DOHH2 (cell line): Measurements from ENCODE around the gene LANCL3.

Source experiments
- H3F3A ChIP-seq: fragments of 200-600 bp; sonication (generic), shearing (Covaris generic); 2 replicates; pipeline ENCODE4 v1.6.0; 2016; ENCODE audit warnings: antibody characterized with exemption, mild to moderate bottlenecking; ENCODE audit not compliant: control insufficient read depth, insufficient read depth
- H3K27ac ChIP-seq: fragments of 200-600 bp; sonication (generic); 2 replicates; pipeline ENCODE4 v1.5.1; 2014; ENCODE audit warnings: low read depth, mild to moderate bottlenecking, low read length, moderate library complexity
- H3K27me3 ChIP-seq: fragments of 200-600 bp; sonication (generic); 2 replicates; pipeline ENCODE4 v1.6.1; 2014; ENCODE audit warnings: mild to moderate bottlenecking, low read length, mixed read lengths; ENCODE audit not compliant: control insufficient read depth
- H3K36me3 ChIP-seq: fragments of 200-600 bp; sonication (generic); 2 replicates; pipeline ENCODE4 v1.6.1; 2014; ENCODE audit warnings: mild to moderate bottlenecking, low read length, moderate library complexity, mixed read lengths; ENCODE audit not compliant: control insufficient read depth
- H3K4me1 ChIP-seq: fragments of 200-600 bp; sonication (generic); 2 replicates; pipeline ENCODE4 v1.6.1; 2014; ENCODE audit warnings: mild to moderate bottlenecking, low read length, mixed read lengths; ENCODE audit not compliant: control insufficient read depth
- H3K4me2 ChIP-seq: fragments of 200-600 bp; sonication (generic); 2 replicates; pipeline ENCODE4 v1.6.0; 2014; ENCODE audit warnings: mild to moderate bottlenecking, low read length, moderate library complexity
- H3K4me3 ChIP-seq: fragments of 200-600 bp; sonication (generic); 2 replicates; pipeline ENCODE4 v1.5.1; 2014; ENCODE audit warnings: mild to moderate bottlenecking, low read length, mixed read lengths
- H3K79me2 ChIP-seq: fragments of 200-600 bp; sonication (generic); 2 replicates; pipeline ENCODE4 v1.6.1; 2014; ENCODE audit warnings: mild to moderate bottlenecking, low read length, mixed read lengths; ENCODE audit not compliant: control insufficient read depth
- H3K9me2 ChIP-seq: fragments of 200-600 bp; sonication (generic); replicated peaks from 2 replicates; pipeline ENCODE4 v1.6.1; 2014; ENCODE audit warnings: mild to moderate bottlenecking, low read length, mixed read lengths; ENCODE audit not compliant: control insufficient read depth
- H3K9me3 ChIP-seq: fragments of 200-600 bp; sonication (generic); 2 replicates; pipeline ENCODE4 v1.6.1; 2014; ENCODE audit warnings: antibody characterized with exemption, low read length, mixed read lengths; ENCODE audit not compliant: control insufficient read depth, insufficient read depth
- H4K20me1 ChIP-seq: fragments of 200-600 bp; sonication (generic); 2 replicates; pipeline ENCODE4 v1.6.0; 2014; ENCODE audit warnings: low read depth, mild to moderate bottlenecking, antibody characterized with exemption, low read length, moderate library complexity; ENCODE audit not compliant: control insufficient read depth, insufficient read depth
- CTCF ChIP-seq: fragments of 200-600 bp; sonication (generic); IDR thresholded peaks from one replicate; pipeline ENCODE4 v1.5.1; 2014; ENCODE audit warnings: antibody characterized with exemption, mild to moderate bottlenecking, low read depth, low read length; ENCODE audit not compliant: poor library complexity, severe bottlenecking
- EZH2phosphoT487 ChIP-seq: fragments of 200-600 bp; sonication (generic); IDR thresholded peaks from 2 replicates; pipeline ENCODE4 v1.6.1; 2017; ENCODE audit warnings: borderline replicate concordance, mild to moderate bottlenecking, antibody characterized with exemption, low read length, moderate library complexity, mixed read lengths

The LANCL3 gene

DNA sequence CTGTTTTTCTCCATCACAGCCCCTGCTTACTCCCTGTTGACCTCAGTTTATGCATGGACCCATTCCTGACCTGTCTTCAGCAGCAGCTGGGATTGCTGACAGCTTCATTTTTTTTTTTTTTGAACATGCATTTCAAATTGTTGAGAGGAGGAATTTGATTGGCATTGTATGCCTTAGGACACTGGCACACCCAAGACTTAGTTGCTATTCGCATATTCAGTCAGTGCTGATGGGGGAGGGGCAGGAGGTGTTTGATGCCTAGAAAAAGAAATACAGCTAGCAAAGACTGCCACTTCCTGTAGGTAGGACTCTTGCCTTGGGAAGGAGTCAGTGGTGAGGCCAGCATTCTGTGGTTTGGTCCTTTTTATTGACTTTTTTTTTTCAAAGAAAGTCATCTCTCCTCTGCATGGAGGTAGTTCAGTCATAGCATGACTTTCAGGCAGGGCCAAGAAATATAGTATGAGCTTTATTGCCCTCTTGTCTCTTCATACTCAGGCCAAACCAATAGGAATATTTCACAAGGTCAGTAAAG is 80.5 kb downstream of the LANCL3 start:
- Histone ChIP-seq H3K4me2 (no peak overlapping the region), H3K27ac (no peak overlapping the region), H3K36me3 (no peaks in the 10 kb centered on the region)

GRCh38 chrX:37652589-37653231 is 81.2 kb downstream of the LANCL3 start:
- Histone ChIP-seq H3K9me3 (no peaks in the 10 kb centered on the region), H3K4me2 (no peak overlapping the region), H3K36me3 (no peaks in the 10 kb centered on the region), H3K9me2 (no peaks in the 10 kb centered on the region), H3K79me2 (no peaks in the 10 kb centered on the region), H3K4me3 (no peak overlapping the region), H4K20me1 (no peaks in the 10 kb centered on the region), H3F3A (no peaks in the 10 kb centered on the region), H3K4me1 (no peaks in the 10 kb centered on the region), H3K27ac (no peak overlapping the region), H3K27me3 (no peaks in the 10 kb centered on the region)
- no peak for TF ChIP-seq CTCF
- no peak for TF ChIP-seq EZH2phosphoT487

More for the DNA sequence above, 80.5 kb downstream of the LANCL3 start:
- no peaks in the 10 kb centered on the region for H3K9me2 ChIP-seq
- H3K27me3 ChIP-seq: no peaks in the 10 kb centered on the region
- H3K4me1 ChIP-seq: no peaks in the 10 kb centered on the region
- TF ChIP-seq EZH2phosphoT487: no peak
- no peak for TF ChIP-seq CTCF
- no peaks in the 10 kb centered on the region for H3F3A ChIP-seq
- H3K9me3 ChIP-seq: no peaks in the 10 kb centered on the region
- H3K4me3 ChIP-seq: no peak overlapping the region
- no peaks in the 10 kb centered on the region for H4K20me1 ChIP-seq
- H3K79me2 ChIP-seq: no peaks in the 10 kb centered on the region

GRCh38 chrX:37653397-37654085 is 82.1 kb downstream of the LANCL3 start:
- Histone ChIP-seq H3K9me3 (no peaks in the 10 kb centered on the region), H3K4me1 (no peaks in the 10 kb centered on the region), H3K9me2 (no peaks in the 10 kb centered on the region), H3K79me2 (no peaks in the 10 kb centered on the region), H3K4me2 (no peak overlapping the region), H3K4me3 (no peak overlapping the region), H4K20me1 (no peaks in the 10 kb centered on the region), H3K27ac (no peak overlapping the region), H3K36me3 (no peaks in the 10 kb centered on the region), H3K27me3 (no peaks in the 10 kb centered on the region), H3F3A (no peaks in the 10 kb centered on the region)
- TF ChIP-seq CTCF (no peak), EZH2phosphoT487 (no peak)
